HepG2 (cell line): ENCODE measurements around the gene GHR. TPM values are rescaled to one million over a fixed set of nuclear protein-coding genes. Genes with fewer than 3 reads are reported as not detected.

Experiments
- DNMT1 ChIP-seq: sonication (generic); formaldehyde crosslinking; IDR thresholded peaks from 2 replicates; pipeline ENCODE4 v1.5.1; 2020; ENCODE audit warnings: mild to moderate bottlenecking, missing genetic modification reagents
- EP300 ChIP-seq, 3 experiments: sonication (generic) in 1 of 3; formaldehyde crosslinking in 1 of 3; IDR thresholded peaks; 2 replicates each; pipeline versions ENCODE4 v1.5.1 to v1.6.1; 2011 to 2020; ENCODE audit warnings: low read depth in 2 of 3, low read length in 2 of 3, borderline replicate concordance in 1 of 3, improper control_type of control experiment in 1 of 3, mild to moderate bottlenecking in 1 of 3, missing genetic modification reagents in 1 of 3, moderate library complexity in 1 of 3
- FOXA1 ChIP-seq, 2 experiments: fragments of 450-650 bp in 1 of 2; sonication (generic) in 1 of 2; formaldehyde crosslinking in 1 of 2; IDR thresholded peaks; 2 replicates each; pipeline versions ENCODE4 v1.4.0 to v1.6.1; 2016 to 2020; ENCODE audit warnings: missing genetic modification reagents in 1 of 2
- GATAD2A ChIP-seq: IDR thresholded peaks from 2 replicates; pipeline ENCODE4 v1.6.1; 2016
- HMG20B ChIP-seq: conservative IDR thresholded peaks from 2 replicates; pipeline ENCODE4 v1.6.1; 2016; ENCODE audit warnings: missing genetic modification reagents, missing compliant biosample characterization
- IRF2 ChIP-seq: IDR thresholded peaks from 2 replicates; pipeline ENCODE4 v1.6.1; 2018; ENCODE audit warnings: missing genetic modification reagents, missing compliant biosample characterization
- JUNB ChIP-seq: sonication (generic); formaldehyde crosslinking; IDR thresholded peaks from 2 replicates; pipeline ENCODE4 v1.8.0; 2022; ENCODE audit warnings: missing genetic modification reagents, mild to moderate bottlenecking, borderline replicate concordance
- KLF11 ChIP-seq: IDR thresholded peaks from 2 replicates; pipeline ENCODE4 v1.6.1; 2016; ENCODE audit warnings: missing compliant biosample characterization
- MIER3 ChIP-seq: IDR thresholded peaks from 2 replicates; pipeline ENCODE4 v1.6.1; 2016; ENCODE audit warnings: missing compliant biosample characterization, borderline replicate concordance
- NFE2 ChIP-seq: sonication (generic); formaldehyde crosslinking; IDR thresholded peaks from 2 replicates; pipeline ENCODE4 v1.4.0; 2020; ENCODE audit warnings: missing genetic modification reagents
- POLR2AphosphoS5 ChIP-seq: IDR thresholded peaks from 2 replicates; pipeline ENCODE4 v1.6.1; 2012; ENCODE audit warnings: low read depth, low read length
- RARG ChIP-seq: sonication (generic); formaldehyde crosslinking; IDR thresholded peaks from 2 replicates; pipeline ENCODE4 v1.4.0; 2020; ENCODE audit warnings: low read depth, mild to moderate bottlenecking, missing genetic modification reagents
- SUZ12 ChIP-seq: fragments of 150-350 bp; IDR thresholded peaks from 2 replicates; pipeline ENCODE4 v1.6.1; 2014; ENCODE audit warnings: low read depth, low read length
- TBL1XR1 ChIP-seq: fragments of 150-350 bp; IDR thresholded peaks from 2 replicates; pipeline ENCODE4 v1.6.1; 2014; ENCODE audit warnings: borderline replicate concordance, low read length; ENCODE audit not compliant: partially characterized antibody
- TBX2 ChIP-seq: sonication (generic); formaldehyde crosslinking; IDR thresholded peaks from 2 replicates; pipeline ENCODE4 v1.5.0; 2020; ENCODE audit warnings: missing genetic modification reagents, mild to moderate bottlenecking, borderline replicate concordance
- ZBTB7A ChIP-seq: sonication (generic); formaldehyde crosslinking; IDR thresholded peaks from 2 replicates; pipeline ENCODE4 v1.8.0; 2022; ENCODE audit warnings: mild to moderate bottlenecking, missing genetic modification reagents
- ZNF234 ChIP-seq: sonication (generic); formaldehyde crosslinking; conservative IDR thresholded peaks from 2 replicates; pipeline ENCODE4 v1.5.1; 2020; ENCODE audit warnings: mild to moderate bottlenecking, missing genetic modification reagents
- ZNF24 ChIP-seq: fragments of 450-650 bp; IDR thresholded peaks from 2 replicates; pipeline ENCODE4 v1.6.1; 2017; ENCODE audit warnings: antibody characterized with exemption, mild to moderate bottlenecking
- ZNF331 ChIP-seq: sonication (generic); formaldehyde crosslinking; IDR thresholded peaks from 2 replicates; pipeline ENCODE4 v1.4.0; 2020; ENCODE audit warnings: missing genetic modification reagents
- ZNF501 ChIP-seq: sonication (generic); formaldehyde crosslinking; IDR thresholded peaks from 2 replicates; pipeline ENCODE4 v1.5.1; 2020; ENCODE audit warnings: mild to moderate bottlenecking, moderate library complexity, missing genetic modification reagents
- ZNF790 ChIP-seq: sonication (generic); formaldehyde crosslinking; IDR thresholded peaks from 2 replicates; pipeline ENCODE4 v1.8.0; 2022; ENCODE audit warnings: missing genetic modification reagents, mild to moderate bottlenecking, borderline replicate concordance
- ZNF83 ChIP-seq: sonication (generic); formaldehyde crosslinking; IDR thresholded peaks from 2 replicates; pipeline ENCODE4 v1.4.0; 2020; ENCODE audit warnings: missing genetic modification reagents, mild to moderate bottlenecking, borderline replicate concordance
- polyA plus RNA-seq, 8 experiments: library from polyadenylated mRNA; depleted of rRNA in 3 of 8; stranded (reverse) in 7 of 8; unstranded in 1 of 8; fragments of >200 nt; fragmentation: Illumina TruSeq in 4 of 8; extraction: Trizol in 4 of 8; gene quantifications; 2 replicates each; pipeline versions ENCODE4 v1.2.1 to v1.2.3, GENCODE V29; 2011 to 2016; ENCODE audit warnings: low read depth in 4 of 8, missing spikeins in 1 of 8, mixed read lengths in 1 of 8; ENCODE audit not compliant: insufficient read depth in 1 of 8
- total RNA-seq, 5 experiments: library from RNA; depleted of rRNA; stranded (reverse); fragments of >200 nt; fragmentation: Illumina TruSeq; extraction: Trizol; gene quantifications; 2 replicates each; pipeline ENCODE4 v1.2.3, GENCODE V29; 2016; ENCODE audit warnings: low read depth in 1 of 5
- TF ChIP-seq, protein P1 (sequence below): sonication (generic); formaldehyde crosslinking; IDR thresholded peaks from 2 replicates; pipeline ENCODE4 v1.4.0; 2020; ENCODE audit warnings: mild to moderate bottlenecking, missing genetic modification reagents
- TF ChIP-seq, protein P2 (sequence below): sonication (generic); formaldehyde crosslinking; IDR thresholded peaks from 2 replicates; pipeline ENCODE4 v1.8.1; 2023; ENCODE audit warnings: mild to moderate bottlenecking, missing genetic modification reagents, borderline replicate concordance
- TF ChIP-seq, protein P3 (sequence below): sonication (generic); formaldehyde crosslinking; IDR thresholded peaks from 2 replicates; pipeline ENCODE4 v1.5.0; 2020; ENCODE audit warnings: mild to moderate bottlenecking, missing genetic modification reagents, borderline replicate concordance

GHR gene
- total and polyA plus RNA-seq, 2 of the 13 experiments (the other 11 are each of a cell fraction or from before 2014, with no cell fraction given), result 0.07 TPM; not detected in 1

DNA sequence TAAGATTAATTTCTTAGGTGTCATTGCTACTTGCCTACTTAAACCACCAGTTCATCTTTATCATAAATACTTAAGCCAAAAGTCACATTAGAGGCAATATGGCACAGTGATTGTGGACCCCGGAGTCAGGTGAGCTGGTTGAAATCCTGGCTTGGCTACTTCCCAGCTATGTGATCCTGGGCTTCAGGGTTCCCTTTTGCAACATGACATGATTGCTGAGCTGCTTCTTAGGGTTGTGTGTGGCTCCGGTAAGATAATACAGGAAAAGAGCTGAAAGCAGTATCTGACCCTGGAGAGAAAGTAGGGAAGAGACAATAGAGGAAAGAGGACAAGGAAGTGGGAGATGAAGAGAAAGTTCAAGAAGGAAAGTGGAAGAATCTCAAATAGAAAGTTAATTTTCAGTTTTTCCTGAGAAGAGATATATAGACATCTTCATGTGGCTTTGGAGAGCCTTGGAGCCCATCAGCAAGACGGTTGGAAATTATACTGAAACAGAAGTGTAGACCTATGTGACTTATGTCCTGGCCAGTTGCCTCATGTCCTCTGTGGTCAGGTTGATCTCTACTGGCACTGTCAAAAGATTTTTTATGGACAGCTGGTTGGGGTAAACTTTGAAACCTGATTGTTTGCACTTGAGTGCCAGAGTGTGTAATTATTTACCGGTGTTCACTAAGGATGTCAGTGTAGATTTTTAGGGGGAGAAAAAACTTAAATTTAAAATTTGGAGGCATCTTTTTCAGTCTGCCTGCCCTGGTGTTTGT is 93.2 kb downstream of the GHR start (continued):
- TF ChIP-seq, protein P1, sequence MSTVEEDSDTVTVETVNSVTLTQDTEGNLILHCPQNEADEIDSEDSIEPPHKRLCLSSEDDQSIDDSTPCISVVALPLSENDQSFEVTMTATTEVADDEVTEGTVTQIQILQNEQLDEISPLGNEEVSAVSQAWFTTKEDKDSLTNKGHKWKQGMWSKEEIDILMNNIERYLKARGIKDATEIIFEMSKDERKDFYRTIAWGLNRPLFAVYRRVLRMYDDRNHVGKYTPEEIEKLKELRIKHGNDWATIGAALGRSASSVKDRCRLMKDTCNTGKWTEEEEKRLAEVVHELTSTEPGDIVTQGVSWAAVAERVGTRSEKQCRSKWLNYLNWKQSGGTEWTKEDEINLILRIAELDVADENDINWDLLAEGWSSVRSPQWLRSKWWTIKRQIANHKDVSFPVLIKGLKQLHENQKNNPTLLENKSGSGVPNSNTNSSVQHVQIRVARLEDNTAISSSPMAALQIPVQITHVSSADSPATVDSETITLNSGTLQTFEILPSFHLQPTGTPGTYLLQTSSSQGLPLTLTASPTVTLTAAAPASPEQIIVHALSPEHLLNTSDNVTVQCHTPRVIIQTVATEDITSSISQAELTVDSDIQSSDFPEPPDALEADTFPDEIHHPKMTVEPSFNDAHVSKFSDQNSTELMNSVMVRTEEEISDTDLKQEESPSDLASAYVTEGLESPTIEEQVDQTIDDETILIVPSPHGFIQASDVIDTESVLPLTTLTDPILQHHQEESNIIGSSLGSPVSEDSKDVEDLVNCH (CRISPR knock-in tag), result no peak
- no peak for TF ChIP-seq ZNF234 (CRISPR knock-in tag)
- TF ChIP-seq ZNF501 (CRISPR knock-in tag), result no peak
- no peak for TF ChIP-seq FOXA1 (IDR thresholded peaks at IDR 0.05)
- TF ChIP-seq FOXA1 (CRISPR knock-in tag; IDR thresholded peaks at IDR 0.05), result 0 out of 2 replicates have a peak, but pooled peaks have one; percentile 17
- 0 out of 2 replicates have a peak, but pooled peaks have one; percentile 19 for TF ChIP-seq TBX2 (CRISPR knock-in tag)
- peak; percentile 32; the same call in 1 of the 2 replicates for TF ChIP-seq GATAD2A (CRISPR knock-in tag)
- no peak for TF ChIP-seq TBL1XR1
- TF ChIP-seq RARG, result no peak
- no peak for TF ChIP-seq SUZ12
- no peak for TF ChIP-seq DNMT1 (CRISPR knock-in tag)
- TF ChIP-seq ZNF790 (CRISPR knock-in tag), result no peak
- peak in 1 of 2 experiments; percentile 47; a peak in 2 of 4 replicates for TF ChIP-seq EP300 (IDR thresholded peaks at IDR 0.05; ENCODE audit: low read depth in 2 of 2, low read length in 2 of 2)
- no peak for TF ChIP-seq EP300 (CRISPR knock-in tag; IDR thresholded peaks at IDR 0.05; ENCODE audit: borderline replicate concordance)
- TF ChIP-seq ZNF83 (CRISPR knock-in tag), result no peak
- TF ChIP-seq ZNF24, result no peak
- TF ChIP-seq, protein P2, sequence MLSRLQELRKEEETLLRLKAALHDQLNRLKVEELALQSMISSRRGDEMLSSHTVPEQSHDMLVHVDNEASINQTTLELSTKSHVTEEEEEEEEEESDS (CRISPR knock-in tag), result no peak
- no peak for TF ChIP-seq MIER3 (CRISPR knock-in tag)
- TF ChIP-seq ZBTB7A, result no peak
- TF ChIP-seq HMG20B (CRISPR knock-in tag), result no peak
- no peak for TF ChIP-seq POLR2AphosphoS5
- no peak for TF ChIP-seq NFE2 (CRISPR knock-in tag)
- TF ChIP-seq IRF2 (CRISPR knock-in tag), result no peak
- TF ChIP-seq KLF11 (CRISPR knock-in tag), result no peak
- no peak for TF ChIP-seq ZNF331 (CRISPR knock-in tag)
- no peak for TF ChIP-seq JUNB
- TF ChIP-seq, protein P3, sequence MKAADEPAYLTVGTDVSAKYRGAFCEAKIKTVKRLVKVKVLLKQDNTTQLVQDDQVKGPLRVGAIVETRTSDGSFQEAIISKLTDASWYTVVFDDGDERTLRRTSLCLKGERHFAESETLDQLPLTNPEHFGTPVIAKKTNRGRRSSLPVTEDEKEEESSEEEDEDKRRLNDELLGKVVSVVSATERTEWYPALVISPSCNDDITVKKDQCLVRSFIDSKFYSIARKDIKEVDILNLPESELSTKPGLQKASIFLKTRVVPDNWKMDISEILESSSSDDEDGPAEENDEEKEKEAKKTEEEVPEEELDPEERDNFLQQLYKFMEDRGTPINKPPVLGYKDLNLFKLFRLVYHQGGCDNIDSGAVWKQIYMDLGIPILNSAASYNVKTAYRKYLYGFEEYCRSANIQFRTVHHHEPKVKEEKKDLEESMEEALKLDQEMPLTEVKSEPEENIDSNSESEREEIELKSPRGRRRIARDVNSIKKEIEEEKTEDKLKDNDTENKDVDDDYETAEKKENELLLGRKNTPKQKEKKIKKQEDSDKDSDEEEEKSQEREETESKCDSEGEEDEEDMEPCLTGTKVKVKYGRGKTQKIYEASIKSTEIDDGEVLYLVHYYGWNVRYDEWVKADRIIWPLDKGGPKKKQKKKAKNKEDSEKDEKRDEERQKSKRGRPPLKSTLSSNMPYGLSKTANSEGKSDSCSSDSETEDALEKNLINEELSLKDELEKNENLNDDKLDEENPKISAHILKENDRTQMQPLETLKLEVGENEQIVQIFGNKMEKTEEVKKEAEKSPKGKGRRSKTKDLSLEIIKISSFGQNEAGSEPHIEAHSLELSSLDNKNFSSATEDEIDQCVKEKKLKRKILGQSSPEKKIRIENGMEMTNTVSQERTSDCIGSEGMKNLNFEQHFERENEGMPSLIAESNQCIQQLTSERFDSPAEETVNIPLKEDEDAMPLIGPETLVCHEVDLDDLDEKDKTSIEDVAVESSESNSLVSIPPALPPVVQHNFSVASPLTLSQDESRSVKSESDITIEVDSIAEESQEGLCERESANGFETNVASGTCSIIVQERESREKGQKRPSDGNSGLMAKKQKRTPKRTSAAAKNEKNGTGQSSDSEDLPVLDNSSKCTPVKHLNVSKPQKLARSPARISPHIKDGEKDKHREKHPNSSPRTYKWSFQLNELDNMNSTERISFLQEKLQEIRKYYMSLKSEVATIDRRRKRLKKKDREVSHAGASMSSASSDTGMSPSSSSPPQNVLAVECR, result no peak
